NT2/D1 (cell line): ENCODE measurements around the gene TRPM6.

ENCODE experiments used
- SUZ12 ChIP-seq: IDR thresholded peaks from 2 replicates; pipeline ENCODE4 v1.6.1; 2011; ENCODE audit not compliant: insufficient read length, insufficient read depth; ENCODE audit errors: extremely low read depth
- ZNF274 ChIP-seq: IDR thresholded peaks from 2 replicates; pipeline ENCODE4 v1.6.1; 2011; ENCODE audit warnings: mild to moderate bottlenecking, low read depth, low read length

DNA sequence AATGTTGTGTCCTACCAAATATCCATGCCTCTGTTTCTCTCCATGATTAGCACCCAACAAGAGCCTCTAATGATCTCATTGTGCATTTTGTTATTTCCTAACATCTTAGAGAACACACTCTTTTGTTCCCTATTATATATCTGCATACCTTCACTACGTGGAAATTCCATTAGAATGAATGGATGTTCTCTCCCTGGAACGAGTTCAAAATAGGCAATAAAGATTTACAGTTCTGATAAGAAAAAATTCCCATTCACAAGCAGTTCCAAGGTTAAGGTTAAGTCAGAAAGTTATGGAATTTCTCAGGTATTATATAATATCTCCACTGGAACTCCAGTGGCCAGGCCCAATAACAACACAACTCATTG is 83.7 kb downstream of the TRPM6 start:
- TF ChIP-seq SUZ12 (no peak), ZNF274 (no peak)
